NCI-H1105 treated with DMSO at 0.1 percent for 48 hours (cell line): ENCODE measurements around the gene RALGAPA1.
"Not testable (repeated sequence)": the region's sequence is repeated elsewhere in the genome, so short reads cannot be mapped to it uniquely, and the experiment has no call there.

Source experiments
- DNase-seq: peaks from one replicate; lab custom pipeline; 2025; lab: John Stamatoyannopoulos, UW

The RALGAPA1 gene

DNA sequence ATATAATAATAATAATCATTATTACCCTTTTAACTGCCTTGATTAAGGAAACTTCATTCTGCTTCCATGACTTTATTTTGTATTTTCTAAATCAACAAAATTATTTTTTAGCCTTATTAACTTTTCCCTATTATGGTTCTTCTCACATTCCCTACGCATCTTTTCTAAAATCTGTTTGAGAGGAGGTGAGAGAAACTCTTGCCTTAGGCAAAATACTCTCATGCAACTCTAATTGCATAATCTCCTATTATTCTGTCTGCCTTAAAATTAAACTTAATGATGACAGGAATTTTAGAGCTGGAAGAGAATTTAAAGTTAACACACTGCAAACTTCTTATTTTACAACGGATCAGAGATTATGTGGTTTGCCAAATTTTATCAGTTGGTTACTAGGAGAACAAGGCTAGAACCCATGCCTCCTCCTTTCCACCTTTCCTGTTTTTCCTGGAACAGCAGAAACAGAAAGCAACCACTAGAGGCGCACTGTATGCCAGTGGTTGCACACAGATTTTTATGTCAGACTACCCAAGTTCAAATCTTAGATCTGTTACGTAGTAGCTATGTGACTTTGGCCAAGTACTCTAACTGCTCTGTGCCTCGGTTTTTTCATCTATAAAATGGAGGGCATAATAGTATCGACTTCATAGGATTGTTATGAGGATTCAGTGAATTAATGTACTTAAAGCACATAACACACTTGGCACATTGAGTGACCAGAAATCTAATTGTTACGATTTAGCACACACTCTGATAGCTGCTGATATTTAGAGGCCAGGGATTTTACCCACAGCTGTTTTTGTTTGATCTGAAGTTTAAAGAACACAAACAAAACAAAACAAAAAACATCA, 12.7 kb upstream of the RALGAPA1 start:
- no peak for DNase-seq

GRCh38 chr14:35819591-35820540, 10.8 kb upstream of the RALGAPA1 start:
- no peak for DNase-seq

DNA sequence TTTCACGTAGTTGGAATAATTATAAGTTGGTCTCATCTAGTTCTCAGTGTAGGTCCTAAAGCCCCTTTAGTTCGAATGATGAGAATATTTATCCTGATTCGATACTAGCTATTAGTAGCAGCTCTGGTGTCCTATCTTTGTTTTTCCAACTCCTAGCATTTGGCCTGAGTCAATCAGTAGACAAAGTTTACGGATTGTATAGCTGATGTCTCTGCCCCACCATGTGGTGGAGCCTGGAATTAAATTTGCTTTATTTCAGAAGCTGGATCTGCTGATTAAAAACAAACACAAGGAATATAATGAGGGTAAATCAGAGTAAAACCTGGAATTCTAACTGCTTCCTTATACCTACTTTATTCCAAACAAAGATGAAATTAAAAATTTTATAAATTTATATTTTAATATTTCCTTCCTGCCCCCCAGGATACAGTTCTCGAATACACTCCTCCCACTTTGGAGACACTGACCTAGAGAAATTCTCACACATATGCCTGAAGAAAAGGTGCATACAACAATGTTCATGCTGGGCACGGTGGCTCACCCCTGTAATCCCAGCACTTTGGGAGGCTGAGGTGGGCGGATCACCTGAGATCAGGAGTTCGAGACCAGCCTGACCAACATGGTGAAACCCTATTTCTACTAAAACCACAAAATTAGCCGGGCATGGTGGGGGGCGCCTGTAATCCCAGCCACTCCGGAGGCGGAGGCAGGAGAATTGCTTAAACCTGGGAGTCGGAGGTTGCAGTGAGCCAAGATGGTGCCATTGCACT, 9.4 kb upstream of the RALGAPA1 start:
- DNase-seq: peak; percentile 47

DNA sequence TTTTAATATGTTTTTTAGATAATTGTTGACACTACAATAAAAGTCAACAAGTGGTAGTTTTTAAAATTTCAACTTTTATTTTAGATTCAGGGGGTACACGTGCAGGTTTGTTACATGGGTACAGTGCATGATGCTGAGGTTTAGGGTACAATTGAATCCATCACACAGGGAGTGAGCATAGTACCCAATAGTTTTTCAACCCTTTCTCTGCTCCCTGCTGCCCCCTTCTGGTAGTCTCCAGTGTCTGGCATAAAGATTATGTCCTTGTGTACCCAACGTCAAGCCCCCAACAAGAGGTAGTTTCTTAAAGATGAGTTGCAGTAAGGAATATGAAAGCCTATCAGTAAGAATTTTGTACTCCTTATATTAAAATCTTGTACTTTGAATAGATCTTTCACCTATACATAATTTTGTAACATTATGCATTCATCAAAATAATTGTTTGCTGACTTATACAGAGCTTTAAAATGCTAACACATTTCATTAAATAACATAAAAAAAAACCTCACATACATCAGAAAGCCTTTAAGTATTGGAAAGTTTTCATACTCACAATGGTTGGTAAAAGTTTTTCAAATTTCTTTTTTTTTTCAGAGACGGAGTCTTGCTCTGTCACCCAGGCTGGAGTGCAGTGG, 5.4 kb upstream of the RALGAPA1 start:
- DNase-seq: peak; percentile 48

DNA sequence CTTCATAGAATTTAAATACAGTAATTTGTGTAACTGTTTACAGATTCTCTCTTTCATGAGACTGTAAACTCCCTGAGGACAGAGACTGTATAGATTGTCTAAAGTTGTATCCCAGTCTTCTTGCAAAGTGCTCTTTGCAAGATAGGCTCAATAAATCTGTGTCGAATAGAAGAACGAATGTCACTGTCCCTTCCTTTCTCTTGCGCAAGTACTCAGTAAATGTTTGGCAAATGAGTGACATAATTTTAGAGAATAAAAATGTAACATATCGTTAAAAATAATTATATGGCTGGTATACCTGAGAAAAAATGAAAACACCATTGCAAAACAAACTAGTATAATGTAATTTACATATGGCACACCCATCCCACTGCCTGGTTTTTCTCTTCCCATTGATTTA, 1.9 kb upstream of the RALGAPA1 start:
- no peak for DNase-seq

GRCh38 chr14:35809597-35809996, 502 bp upstream of the RALGAPA1 start:
- DNase-seq: no peak

DNA sequence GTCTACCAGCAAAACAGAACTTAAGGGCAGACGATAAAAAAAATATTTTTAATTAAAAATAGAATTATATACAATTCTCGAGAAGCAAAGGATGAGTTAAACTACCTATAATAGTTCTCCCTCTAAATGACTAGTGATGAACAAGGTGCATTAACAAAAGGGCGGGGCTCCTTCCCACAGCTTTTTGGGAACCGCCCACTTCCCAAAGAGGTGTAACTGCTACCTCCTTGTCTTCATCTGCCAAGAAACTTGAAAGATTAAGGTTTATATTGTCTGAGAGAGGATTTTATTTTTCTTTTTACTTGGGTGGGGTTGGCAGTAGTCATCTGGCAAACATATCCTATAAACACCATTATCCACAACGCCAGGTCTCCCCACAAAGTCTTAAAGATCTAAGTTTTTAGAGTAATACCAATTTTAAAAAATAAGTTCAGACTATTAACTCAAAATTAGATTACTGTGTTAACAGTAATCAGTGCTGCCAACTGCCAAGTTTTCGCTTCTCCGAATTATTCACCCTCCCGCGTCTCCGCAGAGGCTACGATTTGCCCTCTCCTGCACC, 938 bp downstream of the RALGAPA1 start:
- peak; percentile 45 for DNase-seq

DNA sequence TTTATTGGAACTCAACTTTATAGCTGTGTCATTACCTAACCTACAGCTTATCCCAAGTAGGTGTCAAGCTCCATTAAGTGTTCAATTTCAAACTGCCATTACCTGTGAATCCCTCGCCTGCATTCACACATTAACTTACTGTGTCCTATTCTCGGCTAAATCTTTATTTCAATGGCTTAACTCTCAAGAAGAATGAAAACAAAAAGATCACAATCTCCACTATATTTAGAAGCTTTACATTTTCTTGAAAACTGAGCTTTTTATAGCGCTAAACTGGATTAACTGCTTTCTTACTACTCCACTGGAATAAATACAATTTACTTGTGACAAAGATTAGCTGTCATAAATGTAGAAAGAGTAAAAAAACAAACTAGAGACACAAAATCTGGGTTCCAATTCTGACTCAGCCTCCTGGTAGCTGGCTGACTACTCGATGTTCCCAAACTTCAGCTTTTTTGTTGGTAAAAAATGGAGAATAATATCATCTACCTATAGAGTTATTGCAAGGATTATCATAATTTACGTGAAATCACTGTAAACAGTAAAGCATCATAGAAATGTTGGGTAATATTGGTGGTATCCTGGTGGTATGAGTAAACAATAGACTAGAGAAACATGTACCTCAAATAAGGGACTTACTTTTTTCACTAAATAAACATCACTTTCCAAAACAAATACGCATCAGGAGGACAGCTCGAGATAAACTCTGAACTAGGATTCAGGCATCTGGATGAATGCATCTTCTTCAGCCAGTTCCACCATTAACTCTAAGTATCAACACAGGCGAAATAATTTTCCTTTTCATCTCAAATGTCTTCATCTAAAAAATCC, 1.7 kb downstream of the RALGAPA1 start:
- no peak for DNase-seq

GRCh38 chr14:35806006-35806907, 2.8 kb downstream of the RALGAPA1 start:
- DNase-seq: no peak

- no peak for DNase-seq
Observed at GRCh38 chr14:35797796-35798195, 11.3 kb downstream of the RALGAPA1 start.

- DNase-seq: no peak
Observed at GRCh38 chr14:35789651-35790050, 19.4 kb downstream of the RALGAPA1 start.

DNA sequence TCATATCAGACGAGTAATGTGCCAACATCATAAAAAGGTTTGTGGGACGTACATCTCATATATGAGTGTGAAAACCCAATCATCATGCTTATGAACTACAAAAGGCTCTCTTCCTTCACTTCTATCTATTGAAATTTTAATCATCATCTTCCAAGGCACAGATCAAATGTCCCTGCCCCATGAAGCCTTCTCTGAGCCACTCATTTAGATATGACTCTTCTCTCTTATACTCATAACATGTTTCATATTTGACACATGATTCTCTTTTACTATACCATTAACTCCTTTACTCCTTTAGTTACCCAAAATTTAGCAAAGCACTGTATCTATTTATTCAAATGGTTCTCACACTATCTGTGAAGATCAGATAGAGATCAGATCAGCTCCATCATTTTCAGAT, 22.2 kb downstream of the RALGAPA1 start:
- DNase-seq: no peak

GRCh38 chr14:35783699-35784098, 25.4 kb downstream of the RALGAPA1 start:
- no peak for DNase-seq

DNA sequence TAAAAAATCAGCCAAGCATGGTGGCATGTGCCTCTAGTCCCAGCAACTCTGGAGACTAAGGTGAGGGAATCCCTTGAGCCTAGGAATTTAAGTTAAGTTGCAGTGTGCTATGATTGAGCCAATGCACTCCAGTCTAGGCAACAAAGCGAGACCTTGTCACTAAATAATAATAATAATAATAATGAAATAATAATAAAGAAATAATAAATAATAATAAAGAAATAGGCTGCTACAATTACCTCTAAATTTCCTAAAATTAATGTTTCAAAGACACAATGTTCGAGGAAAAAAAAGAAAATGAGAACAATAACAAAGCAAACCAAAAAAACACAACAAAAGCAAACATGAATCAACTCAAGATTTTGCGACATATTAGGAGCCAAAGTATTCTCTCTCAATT, 29.7 kb downstream of the RALGAPA1 start:
- no peak for DNase-seq

DNA sequence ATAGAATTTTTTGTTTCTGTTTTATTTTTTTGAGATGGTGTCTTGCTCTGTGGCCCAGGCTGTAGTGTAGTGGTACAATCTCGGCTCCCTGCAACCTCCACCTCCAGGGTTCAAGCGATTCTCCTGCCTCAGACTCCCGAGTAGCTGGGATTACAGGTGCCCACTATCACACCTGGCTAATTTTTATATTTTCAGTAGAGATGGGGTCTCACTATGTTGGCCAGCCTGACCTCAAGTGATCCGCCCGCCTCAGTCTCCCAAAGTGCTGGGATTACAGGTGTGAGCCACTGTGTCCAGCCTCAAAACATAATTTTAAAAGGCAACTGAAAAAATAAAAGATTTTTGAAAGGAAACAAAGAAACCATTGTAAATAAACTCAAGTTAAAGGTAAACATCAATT, 31.5 kb downstream of the RALGAPA1 start:
- DNase-seq: not testable (repeated sequence)

DNA sequence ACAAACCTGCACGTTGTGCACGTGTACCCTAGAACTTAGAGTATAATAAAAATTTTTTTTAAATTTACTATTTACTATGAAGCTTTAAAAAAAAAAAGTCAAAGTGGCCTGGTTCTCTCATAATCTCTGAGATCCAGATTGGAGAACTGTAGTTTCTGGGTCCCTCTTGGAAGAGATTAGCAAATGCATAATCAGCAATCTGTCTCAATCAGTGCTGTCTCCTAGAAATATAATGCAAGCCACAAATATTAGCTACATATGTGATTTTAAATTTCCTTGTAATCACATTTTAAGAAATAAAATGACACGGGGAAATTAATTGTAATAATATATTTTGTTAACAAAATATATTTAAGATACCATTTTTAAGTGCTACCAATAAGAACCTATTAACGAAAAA, 32.3 kb downstream of the RALGAPA1 start:
- no peak for DNase-seq

DNA sequence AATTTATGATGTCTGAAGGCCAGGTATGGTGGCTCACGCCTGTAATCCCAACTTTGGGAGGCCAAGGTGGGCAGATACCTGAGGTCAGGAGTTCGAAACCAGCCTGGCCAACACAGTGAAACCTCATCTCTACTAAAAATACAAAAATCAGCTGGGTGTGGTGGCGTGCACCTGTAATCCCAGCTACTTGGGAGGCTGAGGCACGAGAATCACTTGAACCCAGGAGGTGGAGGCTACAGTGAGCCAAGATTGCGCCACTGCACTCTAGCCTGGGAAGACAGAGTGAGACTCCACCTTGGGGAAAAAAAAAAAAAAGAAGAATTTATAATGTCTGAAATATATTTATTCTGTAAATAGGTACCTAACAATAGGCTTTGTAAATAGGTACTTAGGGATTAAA, 33.0 kb downstream of the RALGAPA1 start:
- not testable (repeated sequence) for DNase-seq

DNA sequence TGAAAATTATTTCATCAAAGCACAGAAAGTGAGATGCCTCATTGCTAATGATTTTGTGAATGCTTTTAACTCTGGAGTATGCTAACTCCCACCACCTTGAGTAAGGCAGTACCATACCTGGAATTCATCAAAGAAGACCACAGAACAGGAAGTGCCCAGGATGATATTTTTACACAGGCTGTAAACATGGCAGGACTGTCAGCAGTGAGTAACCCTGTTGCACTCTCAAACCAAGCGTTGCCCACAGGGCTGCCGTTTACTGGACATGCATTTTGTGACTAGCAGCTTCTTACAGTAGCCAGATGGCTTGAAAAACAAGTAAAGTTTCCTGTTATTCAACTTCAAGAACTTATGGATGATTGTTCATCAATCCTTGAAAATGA, 42.4 kb downstream of the RALGAPA1 start:
- DNase-seq: no peak

DNA sequence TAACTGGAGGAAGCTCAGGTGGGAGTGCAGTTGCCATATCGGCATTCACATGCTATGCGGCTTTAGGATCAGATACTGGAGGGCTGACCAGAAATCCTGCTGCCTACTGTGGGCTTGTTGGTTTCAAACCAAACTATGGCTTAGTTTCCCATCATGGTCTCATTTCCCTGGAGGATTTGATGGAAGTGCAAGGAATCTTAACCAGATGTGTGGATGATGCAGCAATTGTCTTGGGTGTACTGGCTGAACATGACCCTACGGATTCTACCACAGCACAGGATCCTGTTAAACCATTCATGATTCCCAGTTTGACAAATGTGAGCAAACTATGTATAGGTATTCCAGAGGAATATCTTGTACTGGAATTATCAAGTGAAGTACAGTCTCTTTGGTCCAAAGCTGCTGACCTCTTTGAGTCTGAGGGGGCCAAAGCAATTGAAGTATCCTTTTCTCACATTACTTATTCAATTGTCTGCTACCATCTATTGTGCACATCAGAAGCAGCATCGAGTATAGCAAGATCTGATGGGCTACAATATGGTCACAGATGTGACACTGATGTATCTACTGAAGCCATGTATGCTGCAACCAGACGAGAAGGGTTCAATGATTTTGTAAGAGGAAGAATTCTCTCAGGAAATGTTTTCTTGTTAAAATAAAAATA, 42.9 kb downstream of the RALGAPA1 start:
- no peak for DNase-seq
